ENCODE data around the gene LBH.

LBH gene

GRCh38 chr2:30300456-30301221 lies 69.3 kb downstream of the LBH start:
- H3K4me1 ChIP-seq (ENCODE audit: control insufficient read depth, low read depth, low read length): peaks cover 28% of the 10 kb centered on the region
- no peak overlapping the region for H3K4me3 ChIP-seq (ENCODE audit: low read length)
- H3K36me3 ChIP-seq (ENCODE audit: control insufficient read depth, low read depth, low read length): no peaks in the 10 kb centered on the region
- no peaks in the 10 kb centered on the region for H3K9me3 ChIP-seq (ENCODE audit: control insufficient read depth, low read depth, low read length)
- H3K27me3 ChIP-seq (ENCODE audit: control insufficient read depth, insufficient read depth, low read length): peaks cover 13% of the 10 kb centered on the region
- no peak overlapping the region for H3K9ac ChIP-seq (ENCODE audit: low read length)
- H3K27ac ChIP-seq (ENCODE audit: low read length): no peak overlapping the region

- H3K27ac ChIP-seq (ENCODE audit: low read length): no peak overlapping the region
Measured at GRCh38 chr2:30301551-30301950, 70.2 kb downstream of the LBH start.

GRCh38 chr2:30302566-30302965 lies 71.2 kb downstream of the LBH start:
- peaks cover 28% of the 10 kb centered on the region for H3K4me1 ChIP-seq (ENCODE audit: control insufficient read depth, low read depth, low read length)
- no peak overlapping the region for H3K27ac ChIP-seq (ENCODE audit: low read length)
- no peaks in the 10 kb centered on the region for H3K9me3 ChIP-seq (ENCODE audit: control insufficient read depth, low read depth, low read length)
- H3K9ac ChIP-seq (ENCODE audit: low read length): no peak overlapping the region
- H3K27me3 ChIP-seq (ENCODE audit: control insufficient read depth, insufficient read depth, low read length): peaks cover 13% of the 10 kb centered on the region
- H3K36me3 ChIP-seq (ENCODE audit: control insufficient read depth, low read depth, low read length): no peaks in the 10 kb centered on the region
- no peak overlapping the region for H3K4me3 ChIP-seq (ENCODE audit: low read length)

More at GRCh38 chr2:30301551-30301950, 70.2 kb downstream of the LBH start:
- Histone ChIP-seq H3K9ac (ENCODE audit: low read length) (no peak overlapping the region), H3K4me3 (ENCODE audit: low read length) (no peak overlapping the region), H3K9me3 (ENCODE audit: control insufficient read depth, low read depth, low read length) (no peaks in the 10 kb centered on the region), H3K27me3 (ENCODE audit: control insufficient read depth, insufficient read depth, low read length) (peaks cover 13% of the 10 kb centered on the region), H3K36me3 (ENCODE audit: control insufficient read depth, low read depth, low read length) (no peaks in the 10 kb centered on the region), H3K4me1 (ENCODE audit: control insufficient read depth, low read depth, low read length) (peaks cover 28% of the 10 kb centered on the region)

- H3K9me3 ChIP-seq (ENCODE audit: control insufficient read depth, low read depth, low read length): no peaks in the 10 kb centered on the region
- peaks cover 28% of the 10 kb centered on the region for H3K4me1 ChIP-seq (ENCODE audit: control insufficient read depth, low read depth, low read length)
- H3K36me3 ChIP-seq (ENCODE audit: control insufficient read depth, low read depth, low read length): no peaks in the 10 kb centered on the region
- no peak overlapping the region for H3K9ac ChIP-seq (ENCODE audit: low read length)
- H3K27ac ChIP-seq (ENCODE audit: low read length): no peak overlapping the region
- no peak overlapping the region for H3K4me3 ChIP-seq (ENCODE audit: low read length)
- peaks cover 13% of the 10 kb centered on the region for H3K27me3 ChIP-seq (ENCODE audit: control insufficient read depth, insufficient read depth, low read length)
Measured at GRCh38 chr2:30303095-30303494, 71.8 kb downstream of the LBH start.

GRCh38 chr2:30305235-30305634 lies 73.9 kb downstream of the LBH start:
- Histone ChIP-seq H3K9ac (ENCODE audit: low read length) (no peak overlapping the region), H3K4me3 (ENCODE audit: low read length) (no peak overlapping the region), H3K36me3 (ENCODE audit: control insufficient read depth, low read depth, low read length) (no peaks in the 10 kb centered on the region), H3K27ac (ENCODE audit: low read length) (no peak overlapping the region), H3K9me3 (ENCODE audit: control insufficient read depth, low read depth, low read length) (no peaks in the 10 kb centered on the region), H3K4me1 (ENCODE audit: control insufficient read depth, low read depth, low read length) (peaks cover 21% of the 10 kb centered on the region), H3K27me3 (ENCODE audit: control insufficient read depth, insufficient read depth, low read length) (peaks cover 13% of the 10 kb centered on the region)

- no peak overlapping the region for H3K4me3 ChIP-seq (ENCODE audit: low read length)
- no peaks in the 10 kb centered on the region for H3K36me3 ChIP-seq (ENCODE audit: control insufficient read depth, low read depth, low read length)
- H3K9me3 ChIP-seq (ENCODE audit: control insufficient read depth, low read depth, low read length): no peaks in the 10 kb centered on the region
- H3K9ac ChIP-seq (ENCODE audit: low read length): no peak overlapping the region
- H3K4me1 ChIP-seq (ENCODE audit: control insufficient read depth, low read depth, low read length): peaks cover 8% of the 10 kb centered on the region
- H3K27me3 ChIP-seq (ENCODE audit: control insufficient read depth, insufficient read depth, low read length): peaks cover 13% of the 10 kb centered on the region
- no peak overlapping the region for H3K27ac ChIP-seq (ENCODE audit: low read length)
Measured at GRCh38 chr2:30306522-30306921, 75.2 kb downstream of the LBH start.

DNA sequence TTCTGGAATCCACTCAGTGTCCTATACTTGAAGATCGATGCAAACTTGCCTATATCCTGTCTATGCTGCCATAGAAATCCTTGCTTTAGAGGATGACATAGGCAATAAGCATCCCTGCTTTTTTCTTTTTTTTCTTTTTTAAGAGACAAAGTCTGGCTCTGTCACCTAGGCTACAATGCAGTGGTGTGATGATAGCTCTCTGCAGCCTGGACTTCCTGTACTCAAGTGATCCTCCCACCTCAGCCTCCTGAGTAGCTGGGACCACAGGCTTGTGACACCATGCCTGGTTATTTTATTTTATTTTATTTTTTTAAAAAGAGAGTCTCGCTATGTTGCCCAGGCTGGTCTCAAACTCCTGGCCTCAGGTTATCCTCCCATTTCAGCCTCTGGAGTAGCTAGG lies 76.9 kb downstream of the LBH start:
- no peaks in the 10 kb centered on the region for H3K36me3 ChIP-seq (ENCODE audit: control insufficient read depth, low read depth, low read length)
- peaks cover under 1% of the 10 kb centered on the region for H3K27me3 ChIP-seq (ENCODE audit: control insufficient read depth, insufficient read depth, low read length)
- H3K4me3 ChIP-seq (ENCODE audit: low read length): no peak overlapping the region
- H3K27ac ChIP-seq (ENCODE audit: low read length): no peak overlapping the region
- H3K4me1 ChIP-seq (ENCODE audit: control insufficient read depth, low read depth, low read length): no peaks in the 10 kb centered on the region
- H3K9me3 ChIP-seq (ENCODE audit: control insufficient read depth, low read depth, low read length): no peaks in the 10 kb centered on the region
- no peak overlapping the region for H3K9ac ChIP-seq (ENCODE audit: low read length)
